ENCODE results near the gene SENP1.

SENP1 gene

DNA sequence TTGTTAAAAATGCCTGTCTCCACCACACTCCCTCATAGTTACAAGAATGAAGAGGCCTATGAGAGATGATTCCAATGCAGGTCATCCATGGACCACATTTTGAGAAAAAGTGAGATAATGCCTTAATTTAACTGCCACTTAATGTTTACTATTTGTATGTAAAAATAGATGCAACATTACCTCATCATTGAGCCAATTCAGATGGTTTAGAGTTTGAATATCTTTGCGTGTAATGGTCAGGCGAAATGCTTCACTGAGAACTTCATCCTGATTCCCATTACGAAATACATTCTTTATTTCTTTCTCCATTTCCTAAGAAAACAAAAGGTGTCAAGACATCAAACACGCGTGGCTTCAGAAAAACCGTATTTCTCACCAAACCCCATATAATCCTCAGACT, 42.3 kb downstream of the SENP1 start:
- DNase-seq, result no peak

DNA sequence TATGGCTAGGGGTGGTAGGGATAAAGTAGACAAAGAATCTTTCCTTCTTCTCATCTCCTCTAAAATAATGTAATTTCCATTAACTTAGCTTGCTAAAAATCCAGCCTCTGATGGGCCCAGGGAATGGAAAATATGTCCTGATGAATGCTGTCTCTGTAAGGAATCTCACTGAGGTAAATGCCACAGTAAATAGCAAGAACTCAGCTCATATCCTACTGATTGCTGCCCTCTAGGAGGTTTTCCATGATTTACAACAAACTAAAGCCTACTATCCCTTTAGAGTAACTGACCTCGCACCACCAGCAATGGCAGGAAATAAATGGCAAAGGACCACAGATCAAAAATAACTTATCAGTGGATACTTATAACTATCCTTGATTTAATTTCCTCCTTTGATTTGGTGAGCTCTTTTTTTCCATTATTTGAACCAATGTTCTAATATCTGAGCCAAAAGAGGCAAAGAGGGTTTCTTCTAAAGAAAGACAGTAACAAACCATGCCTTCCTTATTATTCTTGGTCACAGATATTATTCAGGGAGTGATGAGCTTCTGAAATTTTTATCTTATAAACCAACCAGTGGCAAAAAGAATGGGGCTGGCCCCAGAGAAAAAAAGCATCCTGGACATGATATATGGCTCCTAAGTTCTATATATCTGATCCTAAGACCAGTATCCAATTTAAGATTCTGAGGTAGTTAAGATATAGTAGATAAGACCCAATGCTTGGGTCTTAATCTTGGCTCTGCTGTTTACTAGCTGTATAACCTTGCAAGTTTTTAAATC, 43.8 kb downstream of the SENP1 start:
- DNase-seq, result no peak

DNA sequence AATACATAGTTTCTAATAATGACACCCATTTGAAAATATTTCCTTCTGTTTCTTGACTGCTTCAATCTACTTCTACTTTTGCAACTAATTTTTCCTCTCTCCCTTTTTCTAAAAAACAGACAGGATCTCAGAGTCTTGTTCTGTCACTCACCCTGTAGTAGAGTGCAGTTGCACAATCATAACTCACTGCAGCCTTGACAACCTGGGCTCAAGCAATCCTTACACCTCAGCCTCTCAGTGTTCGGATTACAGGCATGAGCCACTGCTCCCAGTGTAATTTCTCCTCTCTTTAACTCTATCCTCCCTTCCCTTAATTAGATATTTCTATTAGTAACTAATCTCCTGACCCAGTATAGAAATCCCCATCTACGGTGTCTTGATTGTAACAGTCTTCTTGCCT, 45.4 kb downstream of the SENP1 start:
- DNase-seq, result no peak

DNA sequence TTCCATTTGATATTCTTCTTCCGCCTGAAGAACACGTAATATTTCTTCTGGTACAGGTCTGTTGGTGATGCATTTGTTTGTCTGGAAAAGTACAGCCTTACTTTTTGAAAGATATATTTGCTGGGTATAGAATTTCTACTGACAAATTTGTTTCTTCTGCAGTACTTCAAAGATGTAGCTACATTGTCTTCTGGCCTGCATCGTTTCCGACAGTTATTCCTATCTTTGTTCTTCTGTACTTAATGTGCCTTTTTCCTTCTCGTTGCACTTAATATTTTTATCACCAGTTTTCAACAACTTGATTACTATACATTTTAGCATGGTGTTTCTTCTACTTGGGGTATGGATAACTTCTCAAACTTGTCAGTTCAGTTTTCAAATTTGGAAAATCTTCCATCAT, 47.1 kb downstream of the SENP1 start:
- DNase-seq, result no peak

DNA sequence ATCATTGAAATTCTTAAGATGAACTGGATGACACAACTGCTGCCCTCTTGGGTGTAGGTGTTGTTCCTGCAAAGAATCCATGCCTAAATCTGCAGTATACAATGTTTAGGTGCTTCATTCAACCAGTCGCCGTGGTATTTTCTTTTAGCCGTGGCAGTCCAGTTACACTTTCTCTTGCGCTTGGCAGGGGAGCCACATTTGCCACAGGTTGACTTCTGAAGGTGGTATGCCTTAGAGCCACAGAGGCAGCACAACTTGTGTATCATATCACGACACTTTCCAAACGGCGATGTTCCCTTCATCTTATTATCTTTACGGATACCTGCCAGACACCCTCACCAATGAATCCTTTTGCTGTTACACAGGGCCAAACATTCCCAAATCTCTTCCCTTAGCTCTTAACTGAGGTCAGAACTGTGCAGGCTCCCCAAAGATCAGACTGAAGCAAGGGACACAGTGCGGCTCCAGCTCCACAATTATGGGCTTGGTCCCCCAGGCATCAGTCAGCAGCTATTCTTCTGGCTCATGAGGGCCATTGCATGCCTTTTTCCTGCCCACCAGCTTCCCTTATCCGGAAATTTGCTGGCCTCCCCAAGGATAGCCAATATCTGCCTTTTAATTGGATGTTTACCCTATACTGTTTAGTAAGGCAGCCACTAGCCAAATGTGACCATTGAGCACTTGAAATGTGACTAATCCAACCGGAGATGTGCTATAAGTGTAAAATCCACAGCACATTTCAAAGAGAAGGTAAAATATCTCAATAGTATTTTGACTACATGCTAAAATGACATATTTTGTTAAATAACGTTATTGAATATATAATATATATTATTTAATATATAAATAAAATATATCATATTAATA, 50.7 kb downstream of the SENP1 start:
- DNase-seq, result no peak

DNA sequence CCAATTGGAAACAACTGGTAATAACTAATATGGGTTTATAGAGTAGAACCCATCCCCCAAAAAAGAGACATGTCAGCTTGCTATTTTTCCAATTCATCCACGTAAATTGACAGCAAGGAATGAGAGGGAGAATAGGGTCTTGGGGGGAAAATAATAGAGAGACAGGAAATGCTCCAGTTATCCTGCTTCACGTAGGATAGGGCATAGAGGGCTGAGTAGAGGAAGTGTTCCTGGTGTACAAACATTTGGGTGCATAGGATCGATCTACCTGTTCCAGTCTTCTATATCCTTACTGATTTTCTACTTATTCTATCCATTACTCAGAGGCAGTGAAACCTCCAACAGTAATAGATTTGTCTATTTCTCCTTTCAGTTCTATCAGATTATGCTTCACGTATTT, 52.0 kb downstream of the SENP1 start:
- no peak for DNase-seq

DNA sequence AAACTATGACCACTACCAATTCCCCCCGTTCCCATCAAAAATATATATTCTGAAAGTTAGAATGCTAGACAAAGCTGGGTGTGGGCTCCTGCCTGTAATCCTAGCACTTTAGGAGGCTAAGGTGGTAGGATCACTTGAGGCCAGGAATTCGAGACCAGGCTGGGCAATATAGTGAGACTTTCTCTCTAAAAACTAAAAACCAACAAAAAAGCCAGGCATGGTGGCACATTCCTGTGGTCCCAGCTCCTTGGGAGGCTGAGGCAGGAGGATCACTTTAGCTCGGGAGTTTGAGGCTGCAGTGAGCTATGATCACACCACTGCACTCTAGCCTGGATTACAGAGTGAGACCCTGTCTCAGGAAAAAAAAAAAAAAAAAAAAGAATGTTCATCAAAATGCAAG, 52.8 kb downstream of the SENP1 start:
- no peak for DNase-seq

DNA sequence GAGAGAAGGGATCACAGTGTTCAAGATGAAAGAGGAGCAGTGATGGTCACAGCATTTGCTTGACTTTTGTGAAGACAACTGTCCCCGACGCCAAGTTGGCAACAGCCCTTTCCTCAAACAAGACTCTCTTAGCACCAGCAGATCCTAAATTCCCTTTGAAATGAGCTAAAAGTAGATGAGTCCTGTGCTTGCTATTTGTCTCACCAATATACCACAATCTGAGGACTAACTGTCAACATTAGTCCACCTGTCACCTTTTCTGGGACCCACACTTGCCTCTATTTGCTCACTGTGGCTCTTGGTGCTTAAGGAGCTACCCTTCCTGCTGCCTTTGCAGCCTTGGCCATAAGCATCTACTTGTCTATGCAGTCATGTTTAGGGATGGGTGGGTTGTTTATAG, 54.2 kb downstream of the SENP1 start:
- DNase-seq, result no peak

DNA sequence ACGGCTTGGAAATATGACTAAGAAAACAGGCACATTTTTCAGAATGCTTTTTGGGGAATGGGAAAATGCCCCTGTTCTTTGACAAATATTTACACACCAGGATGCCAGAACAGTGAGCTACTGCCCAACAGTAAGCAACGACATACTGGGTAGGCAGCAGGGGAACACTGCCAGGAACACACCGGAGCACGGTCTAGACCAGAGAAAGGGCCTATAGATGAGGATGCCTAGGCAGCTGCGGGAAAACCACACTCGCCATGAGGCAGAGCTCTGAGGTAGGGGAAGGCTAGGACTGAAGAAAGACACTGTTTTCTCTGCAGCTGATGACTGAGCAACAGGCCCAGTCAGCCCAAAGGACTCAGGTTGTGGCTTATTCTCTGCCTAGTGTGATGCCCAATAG, 55.7 kb downstream of the SENP1 start:
- no peak for DNase-seq

DNA sequence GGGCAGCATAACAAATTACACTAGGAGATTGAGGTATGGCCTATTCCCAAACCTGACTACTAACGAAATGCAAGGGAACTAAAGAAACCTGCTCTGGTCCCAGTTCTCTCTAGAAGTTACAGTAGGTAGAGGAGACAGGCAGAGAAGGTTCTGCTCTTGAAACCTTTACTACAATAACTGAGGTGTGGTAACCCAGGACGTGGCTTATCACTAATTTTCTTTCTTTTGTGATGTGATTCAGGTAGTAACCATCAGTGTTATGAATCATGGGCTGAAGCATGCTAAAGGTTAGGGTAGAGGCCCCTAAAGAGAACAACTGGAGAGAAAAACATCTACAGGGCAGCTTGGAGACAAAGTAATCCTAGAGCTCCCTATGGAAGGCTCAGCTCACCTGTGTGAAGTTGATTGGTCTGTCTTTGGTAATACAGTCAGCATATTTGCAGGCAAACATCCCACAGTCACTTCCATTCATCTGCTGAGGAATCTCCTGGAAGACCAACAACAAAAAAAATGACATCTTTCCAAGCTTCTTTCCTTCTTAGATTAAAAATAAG, 59.8 kb downstream of the SENP1 start:
- no peak for DNase-seq

DNA sequence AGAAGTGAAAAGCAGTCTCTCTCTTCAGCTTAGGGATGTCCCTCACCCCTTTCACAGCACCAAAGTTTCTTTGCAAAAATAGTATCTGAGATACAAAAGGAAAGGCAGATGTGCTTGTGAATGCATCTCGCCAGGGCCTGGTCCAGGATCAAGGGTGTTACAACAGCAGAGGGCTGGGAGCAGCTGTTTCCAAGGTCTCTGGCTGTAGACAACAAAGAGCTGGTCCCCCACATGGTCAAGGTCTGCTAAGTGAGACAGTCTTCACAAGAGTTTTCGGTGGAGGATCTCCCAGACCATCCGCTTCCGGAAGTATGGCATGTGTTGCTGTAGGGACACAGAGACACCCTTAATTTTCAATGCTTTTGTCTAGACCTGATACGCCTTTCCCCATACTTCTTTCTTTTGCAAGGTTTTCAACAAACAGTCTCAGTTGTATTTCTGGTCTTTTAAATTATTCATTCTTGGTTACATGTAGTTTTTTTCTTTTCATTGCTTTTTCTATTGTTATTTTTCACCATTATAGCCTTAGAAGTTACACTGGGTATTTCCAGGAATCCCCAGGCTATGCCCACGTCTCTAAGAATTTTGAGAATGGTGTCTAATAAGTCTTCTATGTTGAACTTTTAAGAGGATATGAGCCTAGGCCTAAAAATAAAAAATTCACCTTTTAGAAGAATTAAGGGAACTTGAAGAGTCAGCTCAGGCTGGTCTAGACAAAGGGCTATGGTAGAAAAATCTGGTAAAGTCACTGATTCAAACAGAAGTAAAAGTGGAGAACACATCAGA, 60.6 kb downstream of the SENP1 start:
- DNase-seq, result no peak

DNA sequence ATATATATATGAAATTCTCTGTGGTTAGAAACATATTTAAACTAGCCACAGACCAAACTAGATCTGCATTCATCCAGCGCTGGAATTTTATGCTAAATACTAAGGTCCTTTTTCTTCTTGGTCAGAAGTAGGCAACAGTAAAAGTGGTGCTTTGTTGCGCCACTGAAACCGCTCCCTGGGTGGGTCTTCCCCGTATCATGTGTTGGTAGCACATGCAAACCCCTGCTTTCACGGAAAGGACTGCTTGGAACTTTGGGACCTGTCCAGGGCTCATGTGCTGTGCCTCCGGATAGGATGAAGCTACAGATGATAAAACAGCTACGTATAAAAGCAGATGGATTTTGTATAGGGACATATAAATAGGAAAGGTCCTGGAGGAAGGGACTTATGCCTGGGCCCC, 61.5 kb downstream of the SENP1 start:
- no peak for DNase-seq

DNA sequence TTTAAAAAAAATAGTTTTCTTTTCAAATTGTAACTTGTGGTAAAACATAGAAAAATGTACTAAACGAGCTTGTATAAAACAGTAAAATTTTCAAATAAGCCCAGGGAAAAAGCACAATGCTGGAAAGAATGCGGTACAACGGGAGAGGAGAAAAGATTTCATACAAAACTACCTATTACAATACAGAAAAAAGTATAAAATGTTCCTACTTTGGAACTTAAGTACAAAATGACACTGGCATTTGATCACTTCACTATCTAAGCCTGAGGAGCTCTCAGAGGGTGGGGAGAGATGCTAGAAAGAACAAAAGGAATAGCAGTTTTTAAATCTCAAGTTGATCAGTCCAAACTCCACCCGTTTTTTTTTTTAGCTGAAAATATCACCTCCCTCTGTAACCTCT, 62.1 kb downstream of the SENP1 start:
- no peak for DNase-seq

DNA sequence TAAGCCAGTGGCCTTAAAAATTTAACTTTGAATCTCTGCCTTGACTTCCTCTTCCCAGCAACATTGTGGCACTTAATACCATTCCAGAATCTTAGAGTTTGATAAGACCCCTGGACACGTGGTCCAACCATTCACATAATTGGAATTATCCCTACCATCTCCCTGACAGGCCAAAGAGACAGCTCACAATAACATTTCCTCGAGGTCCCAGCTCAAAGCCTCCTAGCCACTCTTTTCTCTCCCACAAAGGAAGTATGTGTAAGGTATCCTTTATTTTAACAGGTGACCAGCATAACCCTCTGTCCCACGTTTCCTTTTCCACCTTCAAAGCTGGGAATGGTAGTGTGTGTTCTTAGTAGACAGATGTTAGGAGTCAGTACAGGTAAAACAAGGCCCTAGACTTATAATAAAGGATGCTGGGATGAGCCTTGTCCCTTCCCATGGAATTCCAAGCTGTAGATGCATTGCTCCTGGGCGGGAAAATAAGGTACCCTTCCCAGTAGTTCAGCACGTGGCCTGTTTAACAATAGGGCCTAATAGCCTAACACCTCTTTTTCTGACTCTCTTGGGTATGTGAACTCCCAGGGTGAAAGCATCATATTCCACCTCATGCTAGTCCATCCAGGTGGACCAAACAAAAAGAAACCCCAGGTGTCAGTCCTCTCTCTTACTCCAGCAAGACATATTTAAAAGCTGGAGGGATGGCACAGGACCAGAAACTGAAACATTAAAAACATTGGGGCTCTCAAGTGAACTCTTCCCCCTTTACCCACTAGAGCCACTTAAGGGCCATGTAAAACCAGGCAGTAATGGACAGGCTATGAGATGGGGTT, 64.1 kb downstream of the SENP1 start:
- no peak for DNase-seq

DNA sequence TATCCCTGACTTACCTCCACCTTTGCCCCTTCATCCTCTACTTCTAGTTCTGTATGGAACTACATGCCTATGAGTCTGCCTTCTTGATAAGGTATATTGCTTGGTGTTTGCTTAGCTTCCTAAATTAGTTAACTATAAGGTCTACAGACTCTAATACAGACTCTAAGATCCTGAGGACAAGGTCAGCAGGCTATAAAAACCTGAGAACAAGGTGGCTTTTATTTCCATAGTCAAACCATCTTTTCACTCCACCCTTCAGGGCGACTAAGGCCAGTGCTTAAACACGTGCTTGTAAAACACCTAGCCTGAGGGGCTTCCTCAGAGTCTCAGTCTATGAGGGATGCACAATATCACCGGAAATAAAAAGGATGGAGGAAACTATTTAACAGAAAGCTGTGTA, 65.5 kb downstream of the SENP1 start:
- DNase-seq, result no peak

DNA sequence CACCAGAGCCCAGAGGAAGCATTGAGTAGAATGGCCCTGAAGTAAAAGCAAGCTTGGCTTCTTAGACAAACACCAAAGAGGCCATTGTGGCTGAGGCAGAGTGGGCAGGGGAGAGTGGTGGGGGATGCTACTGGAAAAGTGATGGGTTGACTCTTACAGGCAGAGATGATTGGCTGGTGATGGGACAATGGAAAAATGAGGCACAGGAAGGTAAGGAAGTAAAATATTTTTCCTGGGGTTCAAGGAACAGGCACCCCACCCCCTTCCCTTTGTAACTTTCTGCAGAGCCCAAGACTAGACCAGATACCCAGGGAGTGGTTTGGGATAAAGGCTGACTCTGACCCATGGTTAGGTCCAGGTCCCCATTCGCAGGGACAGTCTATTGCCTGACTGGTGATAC, 66.7 kb downstream of the SENP1 start:
- DNase-seq, result no peak

DNA sequence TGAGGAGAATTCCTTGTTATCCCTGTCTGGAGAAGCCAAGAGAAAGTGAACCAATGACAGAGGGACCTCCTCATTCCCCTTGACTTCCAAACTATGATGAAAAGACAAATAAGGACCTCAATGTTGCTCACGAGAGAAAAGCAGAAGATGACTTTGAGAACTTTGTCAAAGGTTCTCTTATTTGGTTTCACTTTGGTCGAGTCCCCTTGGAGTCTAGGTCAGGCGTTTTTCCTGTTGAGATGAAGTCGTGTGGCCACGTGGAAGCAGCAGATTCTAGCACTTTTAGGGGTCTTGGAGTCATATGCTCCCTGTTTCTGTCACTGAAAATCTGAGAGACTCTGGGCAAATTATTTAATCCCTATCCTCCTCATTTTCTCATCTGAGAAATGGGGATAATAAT, 67.8 kb downstream of the SENP1 start:
- DNase-seq, result no peak

DNA sequence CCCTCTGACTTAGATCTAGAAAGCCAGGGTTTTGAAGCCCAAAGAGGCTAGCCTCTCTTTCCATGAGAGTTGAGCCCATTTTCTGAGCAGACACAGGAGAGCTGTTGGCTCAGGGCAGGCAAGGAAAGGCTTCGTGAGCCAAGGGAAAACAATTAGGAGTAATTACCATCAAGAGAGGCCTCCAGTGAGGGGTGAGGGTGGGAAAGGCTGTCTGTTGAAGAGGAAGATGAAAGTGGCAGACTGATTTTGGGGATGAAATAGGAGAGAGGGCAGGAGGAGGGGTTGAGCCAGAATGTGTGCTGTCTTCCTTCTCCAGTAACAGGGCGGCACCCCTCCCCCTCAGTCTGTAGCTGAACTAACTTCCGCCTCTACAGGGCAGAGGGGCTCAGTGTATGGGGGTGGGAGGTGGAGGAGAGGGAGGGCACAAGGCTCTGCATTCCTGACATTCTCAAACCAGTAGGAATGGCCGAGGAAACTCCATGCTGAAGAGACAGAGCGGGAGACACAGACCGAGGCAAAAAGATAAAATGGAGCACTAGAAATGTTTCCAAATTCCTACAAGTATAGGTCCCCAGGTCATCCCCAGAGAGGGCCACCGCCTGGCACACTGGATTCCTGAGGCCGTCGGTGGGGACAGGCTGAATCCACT, 68.5 kb downstream of the SENP1 start:
- DNase-seq, result no peak

DNA sequence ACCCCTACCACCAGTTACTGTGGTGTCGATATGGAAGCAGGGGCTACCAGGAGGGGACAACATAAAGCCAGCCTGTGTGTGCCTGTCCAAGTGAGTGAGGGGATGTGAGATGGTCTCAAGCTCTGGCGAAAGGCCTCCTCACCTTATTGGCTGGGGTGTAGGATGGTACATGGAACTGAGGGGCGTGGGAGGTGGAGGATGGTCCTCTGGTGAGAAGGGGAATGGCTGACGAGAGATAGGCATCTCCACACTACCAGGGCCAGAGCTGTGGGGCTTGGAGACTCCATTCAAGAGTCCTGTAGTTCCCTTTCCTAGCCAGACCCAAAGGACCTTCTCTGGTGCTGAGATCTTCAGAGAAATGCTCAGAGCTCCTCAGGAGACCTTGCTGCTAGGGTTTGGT, 69.1 kb downstream of the SENP1 start:
- DNase-seq, result no peak

DNA sequence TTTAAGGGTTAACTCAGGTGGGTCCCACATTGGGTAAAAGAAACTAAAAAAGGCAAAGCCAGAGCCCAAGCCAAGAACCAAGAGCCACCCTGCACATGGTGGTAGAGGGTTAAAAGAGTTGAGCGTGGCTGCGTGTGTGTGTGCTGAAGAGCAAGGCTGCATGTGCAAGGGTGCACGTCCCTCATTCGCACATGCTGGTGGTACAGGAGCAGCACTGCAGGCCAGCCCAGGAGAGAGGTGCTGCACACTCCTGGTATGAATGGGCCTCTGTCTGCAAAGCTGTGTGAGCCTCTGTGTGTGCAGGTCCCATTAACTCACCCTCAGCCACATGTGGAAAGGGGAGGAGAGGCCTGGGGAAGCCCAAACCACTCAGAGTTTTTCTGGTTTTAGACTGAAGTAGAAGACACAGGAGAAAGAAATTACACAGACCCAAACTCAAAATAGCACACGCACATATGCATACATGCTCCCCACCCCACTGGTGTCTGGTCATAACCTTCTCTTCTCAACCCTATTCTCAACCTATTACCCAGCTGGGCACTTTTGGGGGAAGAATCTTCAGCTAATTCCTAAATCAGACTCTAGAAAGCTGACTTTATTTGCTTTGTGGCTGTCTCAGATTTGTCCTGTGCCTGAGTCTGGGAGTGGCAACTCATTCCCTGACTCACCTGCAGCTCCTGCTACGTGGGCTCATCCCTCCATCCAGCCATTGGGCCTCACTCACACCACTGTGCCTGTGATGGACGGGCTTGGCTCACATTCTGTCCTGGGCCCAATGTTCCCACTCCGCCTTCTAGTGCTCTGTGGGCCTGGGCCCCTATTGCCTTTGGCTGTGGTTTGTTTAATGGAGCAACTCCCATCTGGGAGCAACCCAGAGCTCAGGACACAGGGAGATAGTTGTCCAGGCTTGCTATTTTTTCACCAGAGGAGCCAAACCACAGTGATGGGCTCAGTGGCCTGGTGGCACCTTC, 70.8 kb downstream of the SENP1 start:
- no peak for DNase-seq

DNA sequence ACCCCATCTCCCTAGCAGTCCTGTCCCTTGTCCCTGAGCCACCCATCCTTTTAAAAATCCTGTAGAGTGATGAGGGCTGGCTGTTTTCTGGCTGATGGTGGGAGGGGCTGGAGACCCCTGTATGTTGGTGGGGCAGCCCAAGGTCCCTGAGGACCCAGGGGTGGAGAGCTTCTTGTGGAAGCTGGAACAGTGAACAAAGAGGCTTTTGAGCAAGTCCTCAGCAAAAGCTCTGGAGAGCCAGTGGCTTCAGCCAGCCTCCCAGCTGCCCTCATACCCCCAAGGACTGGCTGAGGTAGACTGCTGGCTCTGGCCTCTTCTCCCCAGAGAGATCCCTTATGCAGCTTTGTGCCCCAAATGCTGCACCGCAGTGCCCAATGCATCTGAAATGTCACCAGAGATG, 72.4 kb downstream of the SENP1 start:
- no peak for DNase-seq
